Osteoblast (primary cell): ENCODE measurements around the gene C6orf47. TPM values are rescaled to one million over a fixed set of nuclear protein-coding genes. Genes with fewer than 3 reads are reported as not detected.

Experiments
- DNase-seq: peaks from one replicate; pipeline ENCODE4 v3.0.0; 2011; ENCODE audit warnings: low spot score, mixed read lengths; ENCODE audit not compliant: insufficient read length; ENCODE audit errors: missing footprints
- H2AFZ ChIP-seq: 2 replicates; pipeline ENCODE4 v1.6.0; 2011; ENCODE audit warnings: mild to moderate bottlenecking, low read length
- H3K27ac ChIP-seq: 2 replicates; pipeline ENCODE4 v1.5.1; 2011; ENCODE audit warnings: mild to moderate bottlenecking, low read depth, low read length, moderate library complexity
- H3K27me3 ChIP-seq: 2 replicates; pipeline ENCODE4 v1.6.0; 2012; ENCODE audit warnings: mild to moderate bottlenecking, control low read depth, inconsistent platforms, low read length, moderate library complexity; ENCODE audit not compliant: insufficient read depth
- H3K36me3 ChIP-seq: 2 replicates; pipeline ENCODE4 v1.5.1; 2011; ENCODE audit warnings: mild to moderate bottlenecking, low read length, control low read depth, moderate library complexity; ENCODE audit not compliant: insufficient read depth
- H3K4me1 ChIP-seq: 2 replicates; pipeline ENCODE4 v1.5.1; 2011; ENCODE audit warnings: mild to moderate bottlenecking, low read length, control low read depth, moderate library complexity; ENCODE audit not compliant: insufficient read depth
- H3K4me2 ChIP-seq: 2 replicates; pipeline ENCODE4 v1.6.0; 2011; ENCODE audit warnings: mild to moderate bottlenecking, low read length; ENCODE audit not compliant: insufficient read depth
- H3K4me3 ChIP-seq: fragments of 200-600 bp; sonication (generic); 3 replicates; pipeline ENCODE4 v1.5.1; 2012; ENCODE audit warnings: mild to moderate bottlenecking, low read length, inconsistent platforms; ENCODE audit not compliant: insufficient read depth
- H3K79me2 ChIP-seq: 2 replicates; pipeline ENCODE4 v1.6.0; 2012; ENCODE audit warnings: mild to moderate bottlenecking, low read length, control low read depth, inconsistent platforms; ENCODE audit not compliant: insufficient read depth
- H3K9me3 ChIP-seq: 2 replicates; pipeline ENCODE4 v1.5.1; 2011; ENCODE audit warnings: low read depth, low read length, control low read depth
- H4K20me1 ChIP-seq: 2 replicates; pipeline ENCODE4 v1.6.0; 2012; ENCODE audit warnings: mild to moderate bottlenecking, low read length, control low read depth; ENCODE audit not compliant: insufficient read depth
- total RNA-seq: library from RNA; depleted of rRNA; stranded (reverse); fragments of >200 nt; gene quantifications from 2 replicates; pipeline ENCODE4 v1.2.3, GENCODE V29; 2012
- TF ChIP-seq, protein P1 (sequence below): IDR thresholded peaks from 2 replicates; pipeline ENCODE4 v1.5.1; 2011; ENCODE audit warnings: mild to moderate bottlenecking, low read depth, low read length, moderate library complexity; ENCODE audit errors: extremely low read depth

The C6orf47 gene
- total RNA-seq, 1 donor, result 21.7 TPM

DNA sequence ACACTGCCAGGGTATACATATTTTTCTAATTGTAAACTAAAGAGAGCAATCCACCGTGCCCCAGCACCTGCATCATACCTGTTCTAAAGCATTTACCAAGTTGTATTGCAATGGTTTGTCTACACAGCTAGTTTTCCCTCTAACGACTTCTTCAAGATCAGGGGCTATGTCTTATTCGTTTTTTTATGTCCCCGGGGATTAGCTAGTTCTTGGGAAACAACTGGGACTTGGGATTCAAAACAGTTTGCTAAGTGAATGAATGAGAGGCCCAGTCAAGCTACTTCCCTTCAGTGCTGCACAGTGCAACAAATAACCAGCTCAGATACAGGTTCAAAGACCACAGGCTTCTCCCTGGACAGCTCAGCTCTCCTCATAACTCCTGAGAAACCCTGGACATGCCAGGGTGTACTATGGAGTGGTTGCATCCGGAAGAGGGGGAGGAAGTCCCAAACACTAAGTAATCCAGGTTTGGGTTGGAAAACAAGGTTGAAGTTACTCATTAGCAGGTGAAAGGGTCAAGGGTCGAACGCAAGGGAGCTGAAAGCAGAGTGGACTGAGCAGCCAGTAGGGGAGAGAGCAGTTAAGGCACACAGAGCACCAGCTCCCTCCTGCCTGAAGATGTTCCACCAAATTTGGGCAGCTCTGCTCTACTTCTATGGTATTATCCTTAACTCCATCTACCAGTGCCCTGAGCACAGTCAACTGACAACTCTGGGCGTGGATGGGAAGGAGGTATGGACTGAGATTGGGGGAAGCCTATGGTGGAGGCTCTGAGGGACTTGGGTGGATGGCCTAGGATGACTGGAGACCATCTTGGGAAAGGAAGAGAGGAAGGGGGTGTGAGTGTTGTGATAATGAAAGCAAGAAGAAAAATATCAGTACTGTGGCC lies 5.0 kb downstream of the C6orf47 start, which contains the start of gene APOM:
Gene APOM, plus strand, starts transcription at position 546 of the 889 bp plus-strand sequence. Its CDS starts 73 bp downstream, at position 619.
- Histone ChIP-seq H3K4me3 (no peak within 1 kb of the TSS), H3K9me3 (no peaks in the 10 kb centered on the region), H3K4me2 (no peak within 1 kb of the TSS), H3K36me3 (peaks cover 12% of the 10 kb centered on the region), H3K27ac (no peak within 1 kb of the TSS), H3K4me1 (peaks cover 36% of the 10 kb centered on the region), H4K20me1 (peaks cover 22% of the 10 kb centered on the region), H2AFZ (no peak within 1 kb of the TSS), H3K79me2 (peaks cover 75% of the 10 kb centered on the region), H3K27me3 (no peaks in the 10 kb centered on the region)
- no peak for DNase-seq
- TF ChIP-seq, protein P1, sequence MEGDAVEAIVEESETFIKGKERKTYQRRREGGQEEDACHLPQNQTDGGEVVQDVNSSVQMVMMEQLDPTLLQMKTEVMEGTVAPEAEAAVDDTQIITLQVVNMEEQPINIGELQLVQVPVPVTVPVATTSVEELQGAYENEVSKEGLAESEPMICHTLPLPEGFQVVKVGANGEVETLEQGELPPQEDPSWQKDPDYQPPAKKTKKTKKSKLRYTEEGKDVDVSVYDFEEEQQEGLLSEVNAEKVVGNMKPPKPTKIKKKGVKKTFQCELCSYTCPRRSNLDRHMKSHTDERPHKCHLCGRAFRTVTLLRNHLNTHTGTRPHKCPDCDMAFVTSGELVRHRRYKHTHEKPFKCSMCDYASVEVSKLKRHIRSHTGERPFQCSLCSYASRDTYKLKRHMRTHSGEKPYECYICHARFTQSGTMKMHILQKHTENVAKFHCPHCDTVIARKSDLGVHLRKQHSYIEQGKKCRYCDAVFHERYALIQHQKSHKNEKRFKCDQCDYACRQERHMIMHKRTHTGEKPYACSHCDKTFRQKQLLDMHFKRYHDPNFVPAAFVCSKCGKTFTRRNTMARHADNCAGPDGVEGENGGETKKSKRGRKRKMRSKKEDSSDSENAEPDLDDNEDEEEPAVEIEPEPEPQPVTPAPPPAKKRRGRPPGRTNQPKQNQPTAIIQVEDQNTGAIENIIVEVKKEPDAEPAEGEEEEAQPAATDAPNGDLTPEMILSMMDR, result no peak

DNA sequence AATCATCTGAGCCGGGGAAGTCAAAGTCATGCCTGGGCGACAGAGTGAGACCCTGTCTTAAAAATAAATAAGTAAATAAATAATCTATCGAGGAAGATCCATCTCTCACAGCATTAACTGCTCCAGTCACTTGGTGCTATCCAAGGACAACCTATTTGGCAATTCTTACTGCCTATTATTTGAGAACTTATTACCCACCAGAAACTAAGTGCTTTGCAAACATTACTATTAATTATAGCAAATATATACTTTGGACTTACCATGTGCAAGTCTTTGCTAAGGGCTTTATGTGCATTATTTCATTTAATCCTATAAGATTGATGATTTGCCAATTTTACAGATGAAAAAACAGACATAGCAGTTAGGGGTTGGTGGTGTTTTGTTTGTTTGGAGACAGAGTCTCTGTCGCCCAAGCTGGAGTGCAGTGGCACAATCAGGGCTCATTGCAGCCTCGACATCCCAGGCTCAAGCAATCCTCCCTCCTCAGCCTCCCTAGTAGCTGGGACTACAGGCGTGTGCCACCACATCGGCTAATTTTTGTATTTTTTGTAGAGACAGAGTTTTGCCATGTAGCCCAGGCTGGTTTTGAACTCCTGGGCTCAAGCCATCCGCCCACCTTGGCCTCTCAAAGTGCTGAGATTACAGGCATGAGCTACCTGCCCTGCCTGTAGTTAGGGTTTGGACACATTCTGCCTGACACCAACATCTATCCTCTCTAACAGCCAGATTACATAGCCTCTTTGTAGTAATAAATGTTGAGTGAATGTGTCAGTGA lies 5.8 kb downstream of the C6orf47 start:
- Histone ChIP-seq H3K4me1 (peaks cover 32% of the 10 kb centered on the region), H2AFZ (no peak overlapping the region), H3K27ac (no peak overlapping the region), H3K36me3 (peaks cover 12% of the 10 kb centered on the region), H3K4me3 (no peak overlapping the region), H3K27me3 (no peaks in the 10 kb centered on the region), H3K4me2 (no peak overlapping the region), H4K20me1 (peaks cover 18% of the 10 kb centered on the region), H3K9me3 (no peaks in the 10 kb centered on the region), H3K79me2 (peaks cover 75% of the 10 kb centered on the region)
- no peak for DNase-seq
- TF ChIP-seq, protein P1, result no peak

DNA sequence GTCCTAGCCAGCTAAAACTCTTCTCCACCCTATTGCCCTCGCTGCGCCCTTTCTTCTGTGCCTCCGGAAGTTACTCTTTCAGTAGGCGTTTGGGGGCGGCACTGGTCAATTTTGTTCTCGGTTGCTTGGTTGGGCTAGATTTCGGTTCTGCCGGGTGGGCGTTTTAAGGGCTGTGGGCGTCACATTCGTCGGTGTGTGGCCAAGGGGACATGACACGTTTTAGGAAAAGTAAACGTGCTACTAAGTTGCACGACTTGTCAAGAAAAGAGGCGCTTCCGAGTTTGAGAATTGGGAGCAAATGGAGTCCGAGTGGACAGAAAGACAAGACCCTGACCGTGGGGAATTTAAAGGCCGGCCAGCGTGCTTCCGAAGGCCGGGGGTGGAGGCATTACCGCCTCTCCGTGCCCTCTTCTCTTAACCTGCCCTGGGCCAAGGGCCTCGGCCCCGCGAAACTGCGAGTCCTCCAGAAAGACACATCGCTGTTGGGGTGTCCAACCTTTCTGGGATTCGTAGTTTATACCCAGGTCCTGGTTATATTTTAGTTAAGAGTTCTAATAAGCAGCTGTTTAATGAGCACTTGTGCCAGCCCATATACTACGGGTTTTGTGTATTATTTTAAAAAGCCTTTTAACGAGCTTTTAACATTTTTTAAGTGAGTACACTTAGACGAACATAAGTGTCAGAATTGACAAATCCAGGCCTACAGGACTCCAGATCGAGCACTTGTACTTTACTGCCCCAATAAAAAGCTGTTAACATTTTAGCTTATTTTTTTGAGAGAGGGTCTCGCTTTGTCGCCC lies 7.5 kb downstream of the C6orf47 start:
- Histone ChIP-seq H3K79me2 (peaks cover 73% of the 10 kb centered on the region), H3K4me2 (peak overlapping the region; percentile 92), H2AFZ (peak overlapping the region; percentile 88), H3K9me3 (no peaks in the 10 kb centered on the region), H3K4me1 (peaks cover 21% of the 10 kb centered on the region), H3K27ac (peak overlapping the region; percentile 99), H3K27me3 (no peaks in the 10 kb centered on the region), H4K20me1 (peaks cover 14% of the 10 kb centered on the region), H3K36me3 (peaks cover 27% of the 10 kb centered on the region), H3K4me3 (peak overlapping the region; percentile 95)
- DNase-seq, result peak; percentile 98
- TF ChIP-seq, protein P1, result peak; percentile 6
